Measurements from ENCODE around the gene BOD1.

BOD1 gene

DNA sequence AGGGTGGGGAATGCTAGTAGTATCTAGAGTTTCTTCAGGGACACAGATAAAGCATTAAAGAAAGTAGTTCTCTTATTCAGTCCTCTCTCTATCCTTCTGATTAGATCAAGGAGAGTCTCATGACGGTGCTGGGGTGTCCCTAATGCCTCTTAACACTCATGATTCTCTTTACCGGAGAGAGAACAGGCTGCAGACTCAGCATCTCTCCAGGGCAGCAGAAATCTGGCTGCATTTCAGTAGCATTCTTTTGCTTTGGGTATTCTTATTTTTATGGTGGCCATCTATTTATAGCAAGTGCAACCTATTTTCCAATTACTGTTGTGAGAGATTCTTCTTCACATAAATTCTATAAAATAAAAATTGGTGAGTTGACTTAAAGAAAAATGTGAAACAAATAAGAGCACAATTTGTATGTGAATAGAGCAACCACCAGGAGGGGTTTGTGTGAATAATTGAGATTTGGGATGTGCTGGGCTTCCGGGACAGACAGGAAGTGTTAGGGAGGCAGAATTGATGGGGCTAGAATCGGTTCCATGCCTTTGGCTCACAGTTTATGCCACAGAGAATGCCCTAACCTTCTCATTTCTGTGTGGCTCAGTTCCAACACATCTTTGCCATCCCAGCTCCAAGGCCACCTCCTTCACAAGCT is 23.8 kb upstream of the BOD1 start:
- DNase-seq (ENCODE audit: low read depth, low spot score), result no peak
- Histone ChIP-seq H3K9ac (ENCODE audit: insufficient read length, low read depth) (no peak overlapping the region), H3K4me1 (ENCODE audit: insufficient read depth, insufficient read length) (peaks cover 19% of the 10 kb centered on the region), H3K27me3 (ENCODE audit: insufficient read depth, insufficient read length) (no peaks in the 10 kb centered on the region), H3K4me3 (ENCODE audit: insufficient read length, low read depth) (no peak overlapping the region), H3K9me3 (ENCODE audit: insufficient read depth, low read length) (no peaks in the 10 kb centered on the region), H3K36me3 (ENCODE audit: insufficient read depth, insufficient read length, low read length) (no peaks in the 10 kb centered on the region)
- TF ChIP-seq YY1 (IDR thresholded peaks at IDR 0.05; ENCODE audit: insufficient read depth, insufficient read length), result no peak
- no peak for TF ChIP-seq SUZ12 (IDR thresholded peaks at IDR 0.05; ENCODE audit: extremely low read depth, insufficient read depth, insufficient read length)
- no peak for TF ChIP-seq ZNF274 (IDR thresholded peaks at IDR 0.05; ENCODE audit: low read depth, low read length)

DNA sequence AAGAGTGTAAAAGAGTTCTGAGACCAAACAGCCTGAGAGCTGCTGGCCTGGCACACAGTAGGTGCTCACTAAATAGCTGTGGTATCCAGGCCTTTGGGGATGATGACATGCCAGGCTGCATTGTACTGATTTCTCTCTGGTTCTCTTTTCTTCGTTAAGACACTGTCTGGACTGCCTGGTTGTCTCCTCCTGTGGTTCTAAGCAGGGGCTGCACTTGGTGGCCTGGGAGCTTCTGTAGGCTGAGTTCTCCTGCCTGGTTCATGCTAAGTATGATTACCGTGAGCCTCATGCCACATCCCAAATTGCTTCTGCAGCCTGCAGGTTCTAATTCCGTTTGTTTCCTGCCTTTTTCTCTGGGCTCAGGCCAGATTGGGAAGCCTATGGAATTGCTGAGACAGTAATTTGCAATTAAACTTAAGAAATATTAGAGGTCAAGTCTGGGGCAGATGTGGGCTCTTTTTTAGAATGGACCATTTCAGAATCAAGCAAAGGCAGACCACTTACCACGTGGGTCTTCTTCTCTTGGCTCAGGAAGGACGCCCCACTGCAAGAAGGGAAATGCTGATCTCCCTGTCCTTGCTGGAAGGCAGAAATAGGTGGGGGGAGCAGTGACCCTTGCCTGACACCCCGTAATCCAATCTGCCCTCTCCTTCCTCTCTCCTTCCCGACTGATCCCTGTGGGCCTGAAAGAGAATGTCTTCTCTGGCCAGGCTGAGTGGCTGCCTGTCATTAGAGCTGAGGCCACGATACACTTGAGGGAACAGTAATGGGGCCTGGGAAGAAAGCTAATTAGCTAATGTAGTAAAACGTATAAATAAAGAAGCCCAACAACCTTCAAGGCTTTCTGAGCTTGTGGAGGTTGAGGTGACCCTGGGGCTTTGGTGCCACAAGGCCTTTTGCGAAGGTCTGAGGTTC is 21.9 kb upstream of the BOD1 start:
- DNase-seq (ENCODE audit: low read depth, low spot score), result no peak
- no peaks in the 10 kb centered on the region for H3K9me3 ChIP-seq (ENCODE audit: insufficient read depth, low read length)
- H3K27me3 ChIP-seq (ENCODE audit: insufficient read depth, insufficient read length), result no peaks in the 10 kb centered on the region
- peaks cover 7% of the 10 kb centered on the region for H3K4me1 ChIP-seq (ENCODE audit: insufficient read depth, insufficient read length)
- no peak overlapping the region for H3K4me3 ChIP-seq (ENCODE audit: insufficient read length, low read depth)
- TF ChIP-seq YY1 (IDR thresholded peaks at IDR 0.05; ENCODE audit: insufficient read depth, insufficient read length) (no peak), SUZ12 (IDR thresholded peaks at IDR 0.05; ENCODE audit: extremely low read depth, insufficient read depth, insufficient read length) (no peak), ZNF274 (IDR thresholded peaks at IDR 0.05; ENCODE audit: low read depth, low read length) (no peak)
- H3K36me3 ChIP-seq (ENCODE audit: insufficient read depth, insufficient read length, low read length), result no peaks in the 10 kb centered on the region
- no peak overlapping the region for H3K9ac ChIP-seq (ENCODE audit: insufficient read length, low read depth)

DNA sequence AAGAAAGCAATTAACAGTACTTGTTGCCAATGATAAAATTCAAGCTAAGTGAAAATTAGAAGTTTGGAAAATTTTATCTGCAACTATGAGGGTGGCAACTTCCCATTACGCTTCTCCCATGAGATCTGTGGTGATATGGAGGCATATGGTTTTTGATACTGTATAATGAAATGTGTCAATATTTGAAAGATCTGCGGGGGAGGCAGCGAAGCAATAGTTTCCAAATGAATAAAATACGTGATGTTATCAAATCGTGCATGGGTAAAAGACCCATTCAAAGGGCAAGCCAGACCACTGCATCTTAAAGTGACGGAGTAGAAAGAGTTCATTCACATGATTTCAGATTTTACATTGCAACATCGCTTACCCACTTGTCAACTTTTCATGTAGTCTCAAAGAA is 20.9 kb upstream of the BOD1 start:
- Histone ChIP-seq H3K4me1 (ENCODE audit: insufficient read depth, insufficient read length) (peaks cover 5% of the 10 kb centered on the region), H3K36me3 (ENCODE audit: insufficient read depth, insufficient read length, low read length) (no peaks in the 10 kb centered on the region), H3K4me3 (ENCODE audit: insufficient read length, low read depth) (no peak overlapping the region), H3K9ac (ENCODE audit: insufficient read length, low read depth) (no peak overlapping the region), H3K9me3 (ENCODE audit: insufficient read depth, low read length) (no peaks in the 10 kb centered on the region), H3K27me3 (ENCODE audit: insufficient read depth, insufficient read length) (no peaks in the 10 kb centered on the region)
- TF ChIP-seq ZNF274 (IDR thresholded peaks at IDR 0.05; ENCODE audit: low read depth, low read length) (no peak), SUZ12 (IDR thresholded peaks at IDR 0.05; ENCODE audit: extremely low read depth, insufficient read depth, insufficient read length) (no peak), YY1 (IDR thresholded peaks at IDR 0.05; ENCODE audit: insufficient read depth, insufficient read length) (no peak)
- DNase-seq (ENCODE audit: low read depth, low spot score), result no peak

- DNase-seq (ENCODE audit: low read depth, low spot score), result no peak
- H3K27me3 ChIP-seq (ENCODE audit: insufficient read depth, insufficient read length), result no peaks in the 10 kb centered on the region
- H3K9me3 ChIP-seq (ENCODE audit: insufficient read depth, low read length), result no peaks in the 10 kb centered on the region
- no peak for TF ChIP-seq SUZ12 (IDR thresholded peaks at IDR 0.05; ENCODE audit: extremely low read depth, insufficient read depth, insufficient read length)
- no peaks in the 10 kb centered on the region for H3K36me3 ChIP-seq (ENCODE audit: insufficient read depth, insufficient read length, low read length)
- H3K4me1 ChIP-seq (ENCODE audit: insufficient read depth, insufficient read length), result peaks cover 2% of the 10 kb centered on the region
- H3K9ac ChIP-seq (ENCODE audit: insufficient read length, low read depth), result no peak overlapping the region
- no peak overlapping the region for H3K4me3 ChIP-seq (ENCODE audit: insufficient read length, low read depth)
These were observed 18.1 kb upstream of the BOD1 start for GRCh38 chr5:173634465-173634983.

DNA sequence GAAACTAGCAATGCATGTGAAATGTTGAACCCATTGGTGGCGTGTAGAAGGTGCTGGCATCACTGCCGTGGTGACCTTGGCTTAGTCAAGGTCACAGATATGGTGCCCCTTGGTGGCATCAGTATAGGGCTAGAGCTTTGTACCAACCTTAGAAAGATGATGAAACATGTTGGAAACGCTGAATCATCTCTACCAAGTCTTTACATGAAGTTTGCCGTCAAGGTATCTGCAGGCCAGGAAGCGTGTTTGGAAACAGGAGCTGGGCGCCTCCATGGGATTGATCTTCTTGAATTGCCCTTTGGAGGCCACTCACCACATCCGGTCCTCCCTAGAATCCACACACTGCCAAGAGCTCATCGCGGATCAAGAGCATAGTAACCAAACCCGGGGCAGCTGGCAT is 16.9 kb upstream of the BOD1 start:
- H3K9me3 ChIP-seq (ENCODE audit: insufficient read depth, low read length), result no peaks in the 10 kb centered on the region
- TF ChIP-seq SUZ12 (IDR thresholded peaks at IDR 0.05; ENCODE audit: extremely low read depth, insufficient read depth, insufficient read length) (no peak), ZNF274 (IDR thresholded peaks at IDR 0.05; ENCODE audit: low read depth, low read length) (no peak), YY1 (IDR thresholded peaks at IDR 0.05; ENCODE audit: insufficient read depth, insufficient read length) (no peak)
- H3K36me3 ChIP-seq (ENCODE audit: insufficient read depth, insufficient read length, low read length), result no peaks in the 10 kb centered on the region
- no peak overlapping the region for H3K9ac ChIP-seq (ENCODE audit: insufficient read length, low read depth)
- no peak overlapping the region for H3K4me3 ChIP-seq (ENCODE audit: insufficient read length, low read depth)
- H3K27me3 ChIP-seq (ENCODE audit: insufficient read depth, insufficient read length), result no peaks in the 10 kb centered on the region
- peaks cover 2% of the 10 kb centered on the region for H3K4me1 ChIP-seq (ENCODE audit: insufficient read depth, insufficient read length)
- no peak for DNase-seq (ENCODE audit: low read depth, low spot score)

GRCh38 chr5:173631478-173631877 is 15.0 kb upstream of the BOD1 start:
- H3K9ac ChIP-seq (ENCODE audit: insufficient read length, low read depth), result no peak overlapping the region
- no peaks in the 10 kb centered on the region for H3K9me3 ChIP-seq (ENCODE audit: insufficient read depth, low read length)
- peaks cover 2% of the 10 kb centered on the region for H3K4me1 ChIP-seq (ENCODE audit: insufficient read depth, insufficient read length)
- no peak for DNase-seq (ENCODE audit: low read depth, low spot score)
- H3K4me3 ChIP-seq (ENCODE audit: insufficient read length, low read depth), result no peak overlapping the region
- no peaks in the 10 kb centered on the region for H3K27me3 ChIP-seq (ENCODE audit: insufficient read depth, insufficient read length)
- no peaks in the 10 kb centered on the region for H3K36me3 ChIP-seq (ENCODE audit: insufficient read depth, insufficient read length, low read length)
- TF ChIP-seq SUZ12 (IDR thresholded peaks at IDR 0.05; ENCODE audit: extremely low read depth, insufficient read depth, insufficient read length) (no peak), ZNF274 (IDR thresholded peaks at IDR 0.05; ENCODE audit: low read depth, low read length) (no peak), YY1 (IDR thresholded peaks at IDR 0.05; ENCODE audit: insufficient read depth, insufficient read length) (no peak)

- Histone ChIP-seq H3K4me3 (ENCODE audit: insufficient read length, low read depth) (no peak overlapping the region), H3K9me3 (ENCODE audit: insufficient read depth, low read length) (no peaks in the 10 kb centered on the region), H3K27me3 (ENCODE audit: insufficient read depth, insufficient read length) (no peaks in the 10 kb centered on the region), H3K4me1 (ENCODE audit: insufficient read depth, insufficient read length) (peaks cover under 1% of the 10 kb centered on the region), H3K36me3 (ENCODE audit: insufficient read depth, insufficient read length, low read length) (no peaks in the 10 kb centered on the region), H3K9ac (ENCODE audit: insufficient read length, low read depth) (no peak overlapping the region)
- TF ChIP-seq SUZ12 (IDR thresholded peaks at IDR 0.05; ENCODE audit: extremely low read depth, insufficient read depth, insufficient read length), result no peak
- TF ChIP-seq ZNF274 (IDR thresholded peaks at IDR 0.05; ENCODE audit: low read depth, low read length), result no peak
- no peak for TF ChIP-seq YY1 (IDR thresholded peaks at IDR 0.05; ENCODE audit: insufficient read depth, insufficient read length)
- no peak for DNase-seq (ENCODE audit: low read depth, low spot score)
These were observed 14.4 kb upstream of the BOD1 start for GRCh38 chr5:173630724-173631365.
